CD4-positive, alpha-beta T cell treated with Interferon gamma for 1 hour (primary cell): Measurements from ENCODE around the gene COG5.
"Not testable (repeated sequence)": the region's sequence is repeated elsewhere in the genome, so short reads cannot be mapped to it uniquely, and the experiment has no call there.

Experiments
- DNase-seq: peaks from one replicate; pipeline ENCODE4 v3.0.0-alpha.2; 2020

COG5 gene

GRCh38 chr7:107579885-107580715 lies 16.4 kb upstream of the COG5 start, which contains the start of gene BCAP29:
BCAP29 (plus strand) TSS chr7:107580246; CDS start chr7:107580773, 527 bp downstream.
- peak; percentile 70 for DNase-seq

GRCh38 chr7:107579554-107579884 lies 15.8 kb upstream of the COG5 start:
- no peak for DNase-seq

GRCh38 chr7:107573537-107573936 lies 9.8 kb upstream of the COG5 start:
- DNase-seq: no peak

- DNase-seq: no peak
Measured at GRCh38 chr7:107570298-107570697, 6.6 kb upstream of the COG5 start.

GRCh38 chr7:107564553-107565298 lies 1.0 kb upstream of the COG5 start:
- DNase-seq: no peak

GRCh38 chr7:107563081-107563774 lies 492 bp downstream of the COG5 start:
- DNase-seq: peak; percentile 8

GRCh38 chr7:107560898-107561516 lies 2.7 kb downstream of the COG5 start:
- no peak for DNase-seq

GRCh38 chr7:107559864-107560263 lies 3.9 kb downstream of the COG5 start:
- no peak for DNase-seq

GRCh38 chr7:107555893-107556292 lies 7.8 kb downstream of the COG5 start:
- no peak for DNase-seq

- no peak for DNase-seq
Measured at GRCh38 chr7:107551936-107552335, 11.8 kb downstream of the COG5 start.

- DNase-seq: no peak
Measured at GRCh38 chr7:107544848-107545591, 18.7 kb downstream of the COG5 start.

GRCh38 chr7:107543338-107543993 lies 20.3 kb downstream of the COG5 start:
- DNase-seq: no peak

GRCh38 chr7:107538001-107538400 lies 25.7 kb downstream of the COG5 start:
- DNase-seq: no peak

- DNase-seq: not testable (repeated sequence)
Measured at GRCh38 chr7:107537228-107537627, 26.5 kb downstream of the COG5 start.

GRCh38 chr7:107534139-107534538 lies 29.6 kb downstream of the COG5 start:
- DNase-seq: no peak

- no peak for DNase-seq
Measured at GRCh38 chr7:107530751-107531150, 33.0 kb downstream of the COG5 start.

- no peak for DNase-seq
Measured at GRCh38 chr7:107528461-107528860, 35.3 kb downstream of the COG5 start.

GRCh38 chr7:107527196-107527595 lies 36.5 kb downstream of the COG5 start:
- DNase-seq: no peak

- no peak for DNase-seq
Measured at GRCh38 chr7:107526672-107527071, 37.0 kb downstream of the COG5 start.

- no peak for DNase-seq
Measured at GRCh38 chr7:107506674-107507339, 56.9 kb downstream of the COG5 start.

GRCh38 chr7:107505997-107506673 lies 57.6 kb downstream of the COG5 start:
- DNase-seq: no peak
